ENCODE results near the gene BBOX1.
"Not testable (repeated sequence)": the region's sequence is repeated elsewhere in the genome, so short reads cannot be mapped to it uniquely, and the experiment has no call there.

Gene BBOX1

GRCh38 chr11:27084518-27084917 lies 43.9 kb downstream of the BBOX1 start:
- DNase-seq, result no peak

GRCh38 chr11:27085111-27085510 lies 44.5 kb downstream of the BBOX1 start:
- DNase-seq, result no peak

GRCh38 chr11:27085605-27086004 lies 45.0 kb downstream of the BBOX1 start:
- no peak for DNase-seq

GRCh38 chr11:27087432-27087831 lies 46.8 kb downstream of the BBOX1 start:
- DNase-seq, result no peak

GRCh38 chr11:27088353-27088752 lies 47.7 kb downstream of the BBOX1 start:
- DNase-seq, result no peak

- no peak for DNase-seq
Measured at GRCh38 chr11:27089746-27090145, 49.1 kb downstream of the BBOX1 start.

GRCh38 chr11:27090357-27090948 lies 49.8 kb downstream of the BBOX1 start:
- DNase-seq, result not testable (repeated sequence)

- no peak for DNase-seq
Measured at GRCh38 chr11:27094120-27094519, 53.5 kb downstream of the BBOX1 start.

- no peak for DNase-seq
Measured at GRCh38 chr11:27095059-27095458, 54.4 kb downstream of the BBOX1 start.

GRCh38 chr11:27095887-27096286 lies 55.3 kb downstream of the BBOX1 start:
- no peak for DNase-seq

GRCh38 chr11:27097551-27097950 lies 56.9 kb downstream of the BBOX1 start:
- DNase-seq, result no peak

GRCh38 chr11:27100534-27100933 lies 59.9 kb downstream of the BBOX1 start:
- no peak for DNase-seq

- no peak for DNase-seq
Measured at GRCh38 chr11:27107548-27107947, 66.9 kb downstream of the BBOX1 start.

GRCh38 chr11:27108809-27109208 lies 68.2 kb downstream of the BBOX1 start:
- no peak for DNase-seq

- no peak for DNase-seq
Measured at GRCh38 chr11:27111896-27112295, 71.3 kb downstream of the BBOX1 start.

- no peak for DNase-seq
Measured at GRCh38 chr11:27112946-27113345, 72.3 kb downstream of the BBOX1 start.

- no peak for DNase-seq
Measured at GRCh38 chr11:27115051-27115650, 74.5 kb downstream of the BBOX1 start.

- no peak for DNase-seq
Measured at GRCh38 chr11:27116684-27117083, 76.1 kb downstream of the BBOX1 start.

- no peak for DNase-seq
Measured at GRCh38 chr11:27118371-27118770, 77.8 kb downstream of the BBOX1 start.

GRCh38 chr11:27118949-27119348 lies 78.3 kb downstream of the BBOX1 start:
- no peak for DNase-seq

GRCh38 chr11:27119396-27119795 lies 78.8 kb downstream of the BBOX1 start:
- DNase-seq, result no peak

GRCh38 chr11:27120211-27120610 lies 79.6 kb downstream of the BBOX1 start:
- no peak for DNase-seq

GRCh38 chr11:27122001-27122400 lies 81.4 kb downstream of the BBOX1 start:
- no peak for DNase-seq

GRCh38 chr11:27124514-27125264 lies 84.1 kb downstream of the BBOX1 start:
- no peak for DNase-seq
